MV-4-11 (cell line): ENCODE measurements around the gene ARL13B.
A peak's percentile ranks its signal among the peaks of the same experiment; 100 is the strongest.
"Not testable (repeated sequence)": the region's sequence is repeated elsewhere in the genome, so short reads cannot be mapped to it uniquely, and the experiment has no call there.

Experiments
- DNase-seq: peaks from one replicate; lab custom pipeline; 2025; lab: John Stamatoyannopoulos, UW

Gene ARL13B

GRCh38 chr3:93979850-93980676, at the start of gene ARL13B:
Gene ARL13B, plus strand, starts transcription at chr3:93980155. Its CDS starts 269 bp downstream, at chr3:93980424.
- peak; percentile 99 for DNase-seq

- DNase-seq = no peak
Measured at GRCh38 chr3:93931597-93932229, 48.2 kb upstream of the ARL13B start.

GRCh38 chr3:93934366-93935046, 45.4 kb upstream of the ARL13B start:
- no peak for DNase-seq

DNA sequence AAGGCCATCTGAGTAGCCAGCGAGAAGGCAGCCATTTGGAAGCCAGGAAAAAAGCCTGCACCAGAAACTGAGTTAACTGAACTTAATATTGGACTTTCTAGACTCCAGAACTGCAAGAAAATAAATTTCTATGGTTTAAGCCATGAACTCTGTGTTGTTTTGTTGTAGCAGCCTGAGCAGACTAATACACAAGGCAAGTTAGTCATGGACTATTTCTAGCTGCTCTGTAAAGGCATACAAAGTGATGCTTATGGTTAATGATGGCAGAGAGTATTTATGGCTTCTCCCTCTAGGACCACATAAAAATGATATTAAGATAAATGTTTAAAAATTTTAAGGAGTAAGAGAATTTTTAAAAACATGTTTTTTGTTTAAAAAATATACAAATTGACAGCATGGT, 43.4 kb upstream of the ARL13B start:
- DNase-seq = no peak

GRCh38 chr3:93937485-93937884, 42.5 kb upstream of the ARL13B start:
- DNase-seq = peak; percentile 28

GRCh38 chr3:93949958-93950357, 30.0 kb upstream of the ARL13B start:
- not testable (repeated sequence) for DNase-seq

DNA sequence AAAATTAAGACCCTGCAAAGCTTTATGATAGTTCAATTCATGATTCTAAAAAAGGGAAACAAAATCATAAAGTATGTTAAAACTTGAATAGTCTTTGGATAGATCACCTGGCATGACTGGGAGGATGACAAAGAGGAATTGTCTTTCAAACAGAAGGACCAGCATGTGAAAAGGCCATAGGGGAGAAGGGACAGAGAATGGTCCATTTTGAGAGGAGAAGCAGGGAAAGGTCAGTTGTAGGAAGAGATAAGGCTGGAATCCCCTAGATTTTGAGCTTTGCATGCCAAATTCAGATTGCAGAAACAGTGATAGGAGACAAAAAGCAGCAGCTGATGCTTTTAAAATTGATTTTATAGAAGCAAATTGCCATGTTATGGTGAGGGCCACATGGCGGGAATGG, 18.9 kb upstream of the ARL13B start:
- DNase-seq = no peak

DNA sequence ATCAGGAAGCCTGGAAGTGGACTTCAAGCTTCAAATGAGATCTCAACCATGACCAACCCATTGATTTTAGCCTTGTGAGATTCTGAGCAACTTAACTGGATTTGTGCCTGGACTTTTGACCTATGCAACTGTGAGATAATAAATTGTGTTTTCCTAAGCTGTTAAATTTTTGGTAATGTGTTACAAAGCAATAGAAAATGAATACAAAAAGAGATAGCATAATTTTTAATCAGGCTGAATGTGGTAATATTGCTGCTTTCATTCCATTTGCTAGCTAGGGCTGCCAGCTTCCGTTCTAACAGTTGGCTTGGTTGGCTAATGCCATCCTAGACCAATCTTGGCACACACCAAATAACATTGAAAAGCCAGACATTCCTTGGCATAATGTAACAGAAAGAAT, 18.5 kb upstream of the ARL13B start:
- DNase-seq = no peak

- DNase-seq = no peak
Measured at GRCh38 chr3:93962798-93963197, 17.2 kb upstream of the ARL13B start.

DNA sequence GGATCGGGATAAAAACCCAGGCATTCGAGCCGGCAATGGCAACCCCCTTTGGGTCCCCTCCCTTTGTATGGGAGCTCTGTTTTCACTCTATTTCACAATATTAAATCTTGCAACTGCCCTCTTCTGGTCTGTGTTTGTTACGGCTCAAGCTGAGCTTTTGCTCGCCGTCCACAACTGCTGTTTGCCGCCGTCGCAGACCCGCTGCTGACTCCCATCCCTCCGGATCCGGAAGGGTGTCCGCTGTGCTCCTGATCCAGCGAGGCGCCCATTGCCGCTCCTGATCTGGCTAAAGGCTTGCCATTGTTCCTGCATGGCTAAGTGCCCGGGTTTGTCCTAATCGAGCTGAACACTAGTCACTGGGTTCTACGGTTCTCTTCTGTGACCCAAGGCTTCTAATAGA, 14.8 kb upstream of the ARL13B start:
- not testable (repeated sequence) for DNase-seq

GRCh38 chr3:93969443-93969842, 10.5 kb upstream of the ARL13B start:
- DNase-seq = no peak

DNA sequence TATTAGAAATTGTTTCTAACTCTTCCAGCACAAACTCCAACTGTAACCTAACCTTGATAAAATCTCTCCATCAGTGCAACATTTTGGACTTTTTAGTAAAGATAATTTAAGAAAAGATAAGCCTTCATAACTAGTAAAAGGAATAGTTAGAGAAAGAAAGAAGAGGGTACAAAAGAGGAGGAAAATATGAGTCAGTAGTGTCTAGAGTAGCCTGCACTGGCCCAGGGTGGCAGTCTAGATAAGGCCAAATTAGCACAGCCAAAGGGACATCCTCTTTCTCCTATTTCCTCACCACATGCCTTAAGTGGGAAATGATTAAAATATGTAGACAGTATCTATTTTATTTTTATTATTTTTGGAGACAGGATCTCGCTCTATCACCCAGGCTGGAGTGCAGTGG, 10.0 kb upstream of the ARL13B start:
- DNase-seq = no peak

DNA sequence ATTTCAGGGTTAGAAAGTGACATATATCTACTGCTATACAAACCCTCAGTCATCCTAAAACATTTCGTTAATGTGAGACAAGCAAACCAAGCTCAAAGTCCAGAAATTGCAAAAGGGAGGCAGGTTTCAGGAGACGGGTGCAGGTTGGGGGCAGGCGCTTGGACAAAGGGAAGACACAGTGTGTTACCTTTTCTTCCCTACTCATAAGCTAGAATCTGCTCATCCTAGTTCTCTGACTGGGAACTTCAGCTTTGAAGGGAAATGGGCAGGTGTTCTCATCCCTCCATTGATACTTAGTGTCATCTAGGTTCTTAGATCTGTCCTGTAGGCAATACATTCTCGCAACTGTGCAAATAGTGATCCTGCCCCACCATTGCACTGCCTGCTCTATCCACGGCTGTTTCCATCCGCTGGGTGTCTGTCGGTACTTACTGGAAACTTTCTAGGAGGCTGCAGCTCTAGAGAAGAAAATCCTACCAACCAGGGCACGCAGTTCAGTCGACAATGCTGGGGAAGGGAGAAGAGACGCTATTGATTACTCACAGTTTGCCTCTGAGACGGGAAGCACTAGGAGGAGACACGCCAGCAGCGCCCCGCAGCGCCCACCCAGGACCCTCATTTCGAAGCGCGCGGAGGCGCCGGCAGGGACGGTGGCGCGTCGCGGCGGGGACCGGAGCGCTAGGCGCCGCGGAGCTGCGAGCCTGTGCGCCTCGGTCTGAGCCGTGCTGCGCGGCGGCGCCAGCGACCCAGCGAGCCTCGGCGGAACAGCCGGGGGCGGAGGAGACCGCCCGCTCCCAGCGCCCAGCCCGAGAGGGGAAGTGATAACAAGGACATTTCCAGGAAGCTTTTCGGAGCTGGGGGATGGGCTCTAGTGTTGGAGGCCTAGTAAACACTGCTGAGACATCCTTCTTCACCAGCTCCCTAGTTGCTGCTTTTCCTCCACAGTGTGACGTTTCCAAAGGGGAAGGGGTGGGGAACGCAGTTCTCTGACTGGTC, 6.5 kb upstream of the ARL13B start, which contains the start of gene PROS1:
Gene PROS1, minus strand, starts transcription at position 766 of the 996 bp plus-strand sequence. Its CDS starts 147 bp downstream, at position 619.
- DNase-seq = peak; percentile 80

- no peak for DNase-seq
Measured at GRCh38 chr3:93981649-93982048, 1.7 kb downstream of the ARL13B start.

GRCh38 chr3:93983408-93983807, 3.5 kb downstream of the ARL13B start:
- no peak for DNase-seq

- no peak for DNase-seq
Measured at GRCh38 chr3:93984618-93985017, 4.7 kb downstream of the ARL13B start.

DNA sequence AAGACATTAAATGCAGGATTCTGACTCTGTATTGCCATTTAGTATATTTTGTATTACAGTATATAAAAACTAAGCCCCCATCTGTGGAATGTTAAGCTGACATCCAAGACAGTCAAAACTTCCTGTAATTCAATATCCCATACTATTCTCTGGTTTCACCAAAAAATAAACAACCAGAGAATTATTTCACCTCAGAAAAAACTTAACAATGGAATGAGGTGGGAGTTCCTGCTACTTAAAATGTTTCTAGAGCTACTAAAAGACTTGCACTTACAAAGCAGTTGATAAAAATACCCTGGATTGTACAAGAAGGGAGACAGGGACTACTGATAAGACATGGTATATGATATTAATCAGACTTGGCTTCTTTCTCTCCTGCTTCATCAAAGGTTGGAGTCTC, 8.3 kb downstream of the ARL13B start:
- DNase-seq = no peak

DNA sequence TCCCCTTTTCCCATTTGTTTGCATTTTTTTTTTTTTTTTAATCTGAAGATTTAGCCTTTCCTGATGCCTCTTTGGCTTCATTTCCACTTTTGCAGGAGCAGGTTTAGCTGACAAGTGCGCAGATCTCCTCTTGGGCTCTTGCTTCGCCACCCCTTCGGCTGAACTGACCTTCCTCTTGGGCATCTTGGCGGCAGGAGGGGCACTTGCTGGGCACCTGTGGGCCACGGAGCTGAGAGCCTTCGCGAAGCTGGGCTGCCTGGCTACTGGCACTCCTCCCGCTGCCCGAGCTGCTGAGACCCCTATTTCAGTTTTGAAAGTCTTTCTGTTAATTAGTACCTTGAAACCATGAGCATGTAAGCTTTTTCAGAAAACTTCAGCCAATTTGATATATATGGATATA, 8.8 kb downstream of the ARL13B start:
- DNase-seq = no peak

DNA sequence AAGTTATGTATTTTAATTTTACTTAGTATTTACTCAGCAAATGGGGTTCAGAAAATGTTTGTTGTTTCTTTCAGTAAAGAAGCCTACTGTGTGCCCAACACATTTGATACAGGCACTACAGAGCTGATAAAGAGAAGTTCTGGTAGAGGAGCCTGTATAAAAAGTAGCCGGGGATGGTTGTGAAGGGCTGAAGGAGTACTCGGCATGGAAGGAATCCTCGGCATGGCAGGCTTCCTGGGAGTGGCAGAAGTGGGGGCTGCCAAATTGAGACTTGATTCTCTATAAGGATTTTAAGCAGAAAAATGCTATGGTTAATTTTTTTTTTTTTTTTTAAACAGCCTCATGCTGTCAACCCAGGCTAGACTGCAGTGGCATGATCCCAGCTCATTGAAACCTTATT, 9.3 kb downstream of the ARL13B start:
- DNase-seq = no peak

- no peak for DNase-seq
Measured at GRCh38 chr3:93991631-93992030, 11.7 kb downstream of the ARL13B start.

DNA sequence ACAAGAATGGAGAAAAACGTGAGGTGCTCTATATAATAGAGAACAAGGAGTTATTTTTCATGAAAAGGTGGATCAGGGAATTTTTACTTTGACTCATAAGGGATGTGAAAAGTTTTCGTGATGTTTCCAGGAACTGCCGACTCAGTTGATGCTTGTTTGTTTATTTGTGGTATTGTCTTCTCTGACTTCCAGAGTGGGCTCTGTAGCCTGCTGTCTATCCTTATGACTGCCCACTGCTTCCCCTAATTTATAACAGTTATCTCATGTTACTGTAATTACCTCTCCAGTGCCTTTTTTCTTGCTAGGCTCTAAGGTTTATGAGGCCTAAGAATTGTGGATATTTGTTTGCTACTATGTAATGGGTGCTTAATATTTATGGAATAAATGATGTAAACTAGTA, 12.3 kb downstream of the ARL13B start:
- no peak for DNase-seq

DNA sequence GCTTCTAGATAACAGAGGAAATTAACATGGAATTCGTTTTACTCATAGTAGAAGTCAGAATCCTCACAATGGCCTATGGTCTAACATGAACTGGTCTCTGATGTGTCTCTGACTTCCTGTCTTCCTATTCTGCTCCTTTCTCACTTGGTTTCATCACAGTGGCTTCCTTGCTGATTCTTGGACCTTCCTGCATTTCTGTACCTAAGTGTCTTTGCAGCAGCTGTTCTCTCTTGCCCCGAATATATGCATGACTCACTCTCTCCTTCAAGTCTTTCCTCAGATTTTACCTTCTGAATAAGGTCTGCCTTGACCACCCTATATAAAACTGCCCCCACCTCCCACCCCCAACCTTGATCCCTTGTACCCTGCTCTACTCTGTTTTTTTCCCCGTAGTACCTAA, 14.1 kb downstream of the ARL13B start:
- DNase-seq = no peak
